HK-2 (cell line): ENCODE data around the gene DDX24.

Experiments
- DNase-seq: peaks from one replicate; pipeline ENCODE4 v3.0.0-alpha.2; 2018; ENCODE audit not compliant: unreplicated experiment

The DDX24 gene

DNA sequence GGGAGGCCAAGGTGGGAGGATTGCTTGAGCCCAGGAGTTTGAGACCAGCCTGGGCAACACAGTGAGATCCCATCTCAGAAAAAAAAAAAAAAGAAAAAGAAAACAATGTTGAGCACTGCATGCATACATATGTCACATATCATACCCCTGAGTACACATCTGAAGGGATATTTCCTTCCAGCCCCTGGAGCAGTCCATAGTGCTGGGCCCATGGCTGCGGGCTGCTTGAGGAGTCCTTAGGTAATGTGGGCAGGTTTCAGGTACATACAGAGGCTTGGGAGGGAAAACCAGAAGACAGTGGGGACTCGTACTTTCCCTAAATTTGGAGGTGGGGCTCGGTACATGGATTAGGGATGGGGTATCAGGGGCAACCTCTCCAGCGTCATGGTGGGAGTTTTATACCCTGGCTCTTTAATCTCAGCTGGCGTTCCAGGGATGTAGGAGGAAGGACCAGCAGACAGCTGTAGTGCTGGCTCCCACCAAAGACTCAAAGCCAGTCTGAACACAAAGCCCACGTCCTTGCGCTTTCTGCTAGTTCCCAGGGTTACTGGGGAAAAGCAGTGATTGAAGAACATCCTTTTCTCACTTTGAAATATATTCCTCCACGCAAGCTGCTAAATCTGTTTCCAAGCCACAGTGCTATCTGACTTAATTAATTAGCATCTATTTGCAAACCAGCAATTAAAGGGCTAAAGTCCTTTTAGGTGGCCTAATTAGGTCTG, 49.7 kb downstream of the DDX24 start:
- DNase-seq, result no peak

DNA sequence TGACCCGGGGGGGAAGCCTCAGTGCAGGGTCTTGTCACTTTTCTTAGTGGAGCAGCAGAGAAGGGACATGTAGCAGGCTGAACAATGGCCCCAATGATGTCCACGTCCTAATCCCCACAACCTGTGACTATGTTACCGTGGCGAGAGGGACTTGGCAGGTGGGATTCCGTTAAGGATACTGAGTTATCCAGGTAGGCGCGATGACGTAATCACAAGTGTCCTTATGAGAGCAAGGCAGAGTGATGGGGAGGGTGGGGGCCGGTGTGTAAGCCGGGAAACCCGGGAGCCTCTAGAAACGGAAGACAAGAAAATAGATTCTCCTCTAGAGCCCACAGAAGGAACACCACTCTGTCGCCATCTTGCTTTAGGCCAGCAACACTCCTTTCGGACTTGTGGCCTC, 50.4 kb downstream of the DDX24 start:
- no peak for DNase-seq

DNA sequence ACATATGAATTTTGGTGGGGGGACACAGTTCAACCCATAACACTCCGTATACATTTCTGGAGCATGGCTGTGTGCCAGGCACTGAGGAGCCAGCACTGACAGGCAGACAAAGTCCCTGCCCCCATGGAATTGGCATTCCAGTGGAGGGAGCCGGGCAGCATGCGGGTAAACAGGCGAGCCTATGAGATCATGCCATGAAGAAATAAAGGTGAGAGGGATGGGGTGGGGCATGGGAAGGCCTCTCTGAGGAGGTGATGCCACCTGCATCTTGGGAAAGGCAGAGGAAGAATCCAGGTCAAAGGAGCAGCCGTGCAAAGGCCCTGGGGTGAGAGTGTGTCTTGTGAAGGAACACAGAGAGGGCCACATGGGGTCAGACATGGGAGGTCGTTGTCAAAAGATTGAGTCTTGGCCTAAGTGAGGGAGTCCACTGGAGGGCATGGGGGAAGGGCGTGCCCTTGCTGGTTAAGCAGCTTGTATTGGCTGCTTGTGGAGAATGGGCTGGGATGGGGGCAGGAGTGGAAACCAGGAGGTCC, 51.3 kb downstream of the DDX24 start:
- DNase-seq, result no peak

DNA sequence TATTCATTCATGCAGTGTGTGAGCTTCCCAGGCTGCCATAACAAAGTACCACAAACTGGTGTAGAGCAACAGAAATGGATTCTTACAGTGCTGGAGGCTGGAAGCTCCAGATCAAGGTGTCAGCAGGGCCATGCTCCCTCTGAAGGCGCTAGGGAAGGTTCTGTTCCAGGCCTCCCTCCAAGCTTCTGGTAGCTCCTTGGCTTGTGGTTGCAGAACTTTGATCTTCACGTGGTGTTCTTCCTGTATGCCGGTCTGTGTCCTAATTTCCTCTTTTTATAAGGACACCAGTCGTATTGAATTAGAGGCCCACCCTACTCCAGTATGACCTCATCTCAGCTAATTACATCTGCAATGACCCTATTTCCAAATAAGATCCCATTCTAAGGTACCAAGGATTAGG, 51.7 kb downstream of the DDX24 start:
- DNase-seq, result no peak

DNA sequence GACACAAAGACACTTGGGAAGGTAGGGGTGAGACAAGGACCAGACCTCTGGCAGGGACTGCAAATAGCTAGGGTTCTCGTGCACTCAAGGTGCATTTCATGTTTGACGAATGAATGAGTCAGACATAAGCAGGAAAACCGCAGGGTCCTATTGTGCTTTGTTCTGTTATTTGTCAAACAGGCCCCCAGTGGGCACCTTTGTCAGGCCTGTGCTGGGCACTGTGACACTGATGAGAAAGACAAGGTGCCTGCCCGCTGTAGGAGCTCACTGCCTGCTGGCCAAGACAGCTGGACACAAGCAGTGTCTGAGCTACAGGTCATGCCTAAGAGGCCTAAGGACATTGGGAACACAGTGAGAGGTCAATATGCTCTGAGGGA, 52.6 kb downstream of the DDX24 start:
- no peak for DNase-seq

DNA sequence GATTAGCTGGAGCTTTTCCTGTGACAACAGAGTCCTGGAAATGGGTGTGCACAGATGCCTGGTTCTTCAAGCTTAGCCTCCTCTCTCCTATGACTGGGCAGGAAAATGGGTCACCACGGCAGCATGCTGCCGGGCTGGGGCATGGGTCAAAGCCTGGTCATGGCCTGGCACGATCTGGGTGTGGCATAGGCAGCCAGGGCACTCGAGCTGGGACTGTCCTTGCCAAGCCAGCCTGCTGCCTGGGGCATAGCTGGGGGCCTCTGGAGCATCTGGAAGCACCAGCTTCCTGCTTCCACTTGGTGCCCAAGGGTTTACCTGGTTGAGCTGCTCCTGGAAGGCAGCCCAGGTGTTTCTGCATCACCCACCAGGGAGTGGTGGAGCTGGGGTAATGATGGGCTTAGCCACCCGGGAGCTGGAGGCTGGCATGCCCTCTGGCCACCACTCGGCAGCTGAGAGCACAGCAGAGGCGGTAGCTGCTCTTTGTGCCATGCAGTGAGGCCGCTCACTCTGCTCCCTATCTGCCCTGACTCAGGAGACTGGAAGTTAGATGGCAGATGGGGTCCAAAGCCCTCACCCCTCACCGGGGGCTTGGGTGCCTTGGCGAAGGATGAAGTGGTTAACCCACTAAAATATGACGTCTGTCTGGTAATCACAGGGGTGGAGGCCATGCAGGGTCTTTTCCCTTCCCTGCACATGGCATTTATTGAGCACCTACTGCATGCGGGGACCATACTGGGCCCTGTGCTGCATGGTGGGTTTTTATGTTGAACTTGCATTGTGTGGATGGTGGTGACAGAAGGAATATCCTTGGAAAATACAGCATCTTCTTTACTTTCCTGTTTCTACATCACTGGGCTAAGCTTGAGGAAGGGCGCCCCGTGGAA, 53.2 kb downstream of the DDX24 start:
- no peak for DNase-seq

DNA sequence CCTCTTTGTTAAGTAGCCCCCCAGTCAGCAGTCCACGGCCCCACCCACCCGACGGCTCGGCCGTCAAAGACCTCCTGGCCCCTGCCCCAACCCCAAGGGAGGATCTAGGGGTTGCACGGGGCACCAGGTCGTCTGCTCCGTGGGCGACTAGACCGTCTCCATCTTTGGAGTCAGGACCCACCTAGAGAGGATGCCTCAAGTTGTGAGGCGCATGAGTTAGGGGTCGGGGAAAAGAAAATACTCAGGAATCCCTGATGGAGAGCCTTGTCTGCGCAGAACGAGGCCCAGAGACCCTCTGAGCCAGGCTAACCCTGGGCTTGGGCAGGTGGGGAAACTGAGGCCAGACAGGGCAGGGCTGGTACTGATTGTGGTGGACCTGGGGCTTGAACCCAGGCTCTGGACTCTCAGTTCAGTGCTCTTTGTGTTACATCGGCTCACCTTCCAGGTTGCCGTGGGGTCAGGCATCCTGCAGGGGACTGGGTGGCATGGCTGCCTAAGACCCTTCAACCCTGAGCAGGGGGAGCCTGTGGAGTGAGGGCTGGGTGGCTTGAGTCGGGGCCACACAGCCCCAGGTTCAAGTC, 54.0 kb downstream of the DDX24 start:
- DNase-seq, result no peak

DNA sequence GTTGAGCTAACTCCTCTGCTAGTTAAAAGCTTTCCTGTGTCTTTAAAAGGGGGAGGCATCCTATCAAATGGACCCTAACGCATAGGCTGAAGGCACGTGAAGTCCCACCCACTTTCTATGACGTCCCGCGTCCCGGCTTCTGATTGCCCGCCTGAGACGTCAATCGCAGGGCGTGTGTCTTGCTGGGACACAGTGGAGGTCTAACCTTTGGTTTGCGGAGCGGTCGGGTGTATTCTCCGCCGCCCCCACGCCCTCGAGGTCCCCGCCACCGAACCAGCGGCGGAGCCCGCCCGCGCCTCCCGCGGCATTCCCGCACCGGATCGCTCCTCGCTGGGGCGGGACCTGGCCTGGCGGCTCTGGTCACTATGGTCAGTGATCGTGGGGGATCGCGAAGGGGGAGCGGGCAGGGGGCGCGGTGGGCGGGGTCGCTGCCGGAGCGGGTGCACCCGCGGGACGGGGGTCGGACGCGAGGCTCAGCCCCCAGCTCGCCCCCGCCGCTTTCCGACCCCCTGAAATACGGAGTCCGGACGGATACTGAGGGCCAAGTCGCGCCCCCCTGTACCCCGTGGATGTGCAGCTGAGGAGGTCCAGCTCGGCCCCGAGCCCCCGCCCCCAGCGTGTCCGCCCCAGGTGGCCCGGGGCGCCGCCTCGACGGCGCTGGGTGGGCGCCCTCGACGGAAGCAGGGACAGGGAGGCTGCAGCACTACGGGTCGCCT, 54.7 kb downstream of the DDX24 start, which contains the start of gene OTUB2:
TSS of gene OTUB2 (plus strand) at position 168 of the 716 bp plus-strand sequence. CDS start at position 366, 198 bp downstream.
- peak; percentile 99 for DNase-seq

DNA sequence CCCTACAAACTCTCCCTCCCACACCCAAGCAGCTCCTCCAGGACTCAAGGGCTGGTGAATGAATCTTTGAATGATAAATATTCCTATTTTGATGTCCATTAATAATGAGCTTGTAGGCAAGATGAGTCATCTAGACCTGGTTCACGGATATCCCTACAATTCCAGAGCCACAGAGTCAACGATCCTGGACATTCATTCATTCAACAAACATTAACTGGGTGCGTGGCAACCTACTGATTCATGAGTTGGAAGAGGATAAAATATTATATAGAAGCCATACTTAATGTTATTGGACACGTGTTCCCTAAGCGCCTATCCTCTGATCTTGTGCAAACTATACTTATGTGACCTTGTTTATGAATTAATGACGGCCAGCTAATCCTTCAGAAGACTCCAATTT, 55.3 kb downstream of the DDX24 start:
- peak; percentile 48 for DNase-seq

DNA sequence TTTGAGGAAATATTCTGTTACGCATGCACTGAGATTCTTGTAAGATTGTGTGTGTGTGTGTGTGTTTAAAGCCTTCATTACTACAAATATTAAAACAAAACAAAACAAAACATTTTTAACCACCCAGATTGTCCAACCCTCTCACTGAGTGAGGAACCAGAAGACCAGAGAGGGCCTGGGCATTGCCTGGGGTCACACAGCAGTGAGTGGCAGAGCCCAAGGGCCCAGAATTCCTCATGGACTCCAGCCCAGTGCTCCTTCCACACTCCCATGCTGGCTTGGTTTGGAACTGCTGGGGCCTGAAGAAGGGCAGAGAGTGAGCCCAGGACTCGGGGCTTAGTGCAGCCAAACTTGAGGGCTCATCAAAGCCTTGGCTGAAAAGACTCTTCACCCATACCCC, 56.5 kb downstream of the DDX24 start:
- DNase-seq, result no peak

DNA sequence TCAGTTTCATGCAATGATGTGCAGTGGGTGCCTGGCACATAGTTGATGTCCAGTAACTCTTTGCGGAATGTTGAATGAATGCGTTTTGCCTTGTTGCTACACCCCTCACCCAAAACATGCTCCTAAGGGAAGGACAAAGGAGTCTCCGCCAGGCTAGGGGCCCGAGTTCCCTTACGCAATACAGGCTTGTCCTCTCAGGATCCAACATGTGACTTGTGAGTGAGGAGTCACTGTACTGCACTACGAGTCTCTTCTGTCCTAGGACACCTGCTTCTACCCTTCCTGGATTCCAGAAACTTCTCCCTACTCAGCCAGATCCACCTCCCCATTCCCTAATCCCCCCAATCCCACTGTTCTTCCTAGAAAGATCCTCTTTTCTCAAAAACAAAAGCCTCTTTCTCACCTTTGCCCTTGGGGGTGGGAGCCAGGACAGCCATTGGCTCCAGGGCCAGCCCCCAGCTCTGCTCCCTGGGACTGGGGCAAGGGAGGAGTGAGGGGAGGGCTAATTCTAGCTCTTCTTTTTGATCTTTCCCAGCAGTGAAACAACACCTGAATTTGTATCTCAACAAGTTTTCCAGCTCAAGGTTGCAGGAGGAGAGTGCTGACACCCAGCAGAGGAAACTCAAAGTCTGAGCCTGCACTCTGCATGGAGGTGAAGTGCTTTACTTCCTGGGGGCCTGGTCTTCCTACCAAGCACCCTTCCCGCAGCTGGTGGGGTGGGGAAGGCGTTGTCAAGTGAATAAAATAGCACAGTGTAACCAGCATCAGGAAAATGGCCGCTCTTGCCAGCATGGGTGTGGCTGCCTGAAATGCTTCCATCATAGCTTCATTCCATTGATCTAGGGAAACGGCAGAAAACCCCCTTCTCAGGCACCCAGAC, 58.2 kb downstream of the DDX24 start:
- DNase-seq, result no peak

DNA sequence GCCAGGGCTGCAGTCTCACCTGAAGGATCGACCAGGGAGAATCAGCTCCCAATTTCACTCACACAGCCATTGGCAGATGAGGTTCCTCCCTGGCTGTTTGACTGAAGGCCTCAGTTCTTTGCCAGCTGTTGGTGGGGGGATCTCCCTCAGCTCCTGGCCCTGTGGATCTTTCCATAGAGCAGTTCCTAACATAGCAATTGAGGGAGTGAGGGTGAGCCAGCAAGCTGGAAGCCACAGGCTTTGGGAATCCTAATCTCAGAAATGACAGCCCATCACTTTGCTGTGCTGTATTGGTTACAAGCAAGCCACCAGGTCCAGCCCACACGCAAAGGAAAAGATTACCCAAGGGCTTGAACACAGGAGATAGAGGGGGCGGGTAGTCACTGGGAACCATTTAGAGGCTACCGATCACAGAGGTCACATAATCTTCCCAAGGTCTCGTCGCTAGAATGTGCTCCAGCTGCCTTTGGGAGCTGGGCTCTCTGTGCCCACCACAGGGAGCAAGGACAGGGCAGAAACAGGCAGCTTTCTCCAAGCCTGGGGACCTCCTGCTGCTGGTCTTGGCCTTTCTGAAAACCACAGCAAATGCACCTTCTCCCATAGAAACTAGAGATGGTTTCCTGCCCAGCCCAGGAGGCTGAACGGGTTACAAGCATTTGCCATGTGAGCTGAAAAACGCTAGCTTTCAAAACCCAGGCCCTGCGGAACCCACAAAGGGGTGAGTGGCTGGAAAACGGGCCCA, 59.4 kb downstream of the DDX24 start:
- DNase-seq, result no peak

DNA sequence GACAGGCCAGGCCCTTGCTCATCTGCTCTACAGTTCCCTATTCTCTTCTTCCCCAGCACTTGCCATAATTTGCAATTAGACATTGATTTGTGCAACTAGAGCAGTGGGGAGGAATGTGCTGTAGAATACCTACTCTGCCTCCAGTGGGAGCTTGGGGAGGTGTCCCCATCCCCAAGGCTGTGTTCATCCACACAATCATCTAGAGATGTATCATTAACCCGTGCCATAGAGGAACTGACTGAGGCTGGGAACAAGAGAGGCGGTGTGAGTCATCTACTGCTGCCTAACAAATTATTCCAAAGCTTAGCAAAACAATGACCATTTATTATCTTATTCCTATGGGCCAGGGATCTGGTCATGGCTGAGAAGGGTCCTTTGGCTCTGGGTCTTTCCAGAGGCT, 60.0 kb downstream of the DDX24 start:
- DNase-seq, result peak; percentile 53

DNA sequence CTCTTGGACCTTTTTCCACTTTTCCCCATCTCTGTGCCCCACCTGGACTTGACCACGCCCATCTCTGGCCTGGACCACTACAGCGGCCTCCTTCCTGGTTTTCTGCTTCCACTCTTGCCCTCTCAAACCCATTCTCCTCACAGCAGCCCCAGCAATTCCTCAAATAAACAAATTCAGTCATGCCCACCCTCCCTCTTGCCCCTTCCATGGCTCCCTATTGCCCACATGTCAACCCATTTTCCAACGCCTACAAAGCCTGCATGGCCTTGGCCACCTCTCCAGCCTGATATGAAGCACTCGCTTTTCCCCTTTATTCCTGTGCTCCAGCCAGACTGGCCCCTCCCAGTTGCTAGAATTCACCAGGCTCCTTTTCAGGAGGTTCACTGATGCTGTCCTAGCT, 60.7 kb downstream of the DDX24 start:
- DNase-seq, result no peak

DNA sequence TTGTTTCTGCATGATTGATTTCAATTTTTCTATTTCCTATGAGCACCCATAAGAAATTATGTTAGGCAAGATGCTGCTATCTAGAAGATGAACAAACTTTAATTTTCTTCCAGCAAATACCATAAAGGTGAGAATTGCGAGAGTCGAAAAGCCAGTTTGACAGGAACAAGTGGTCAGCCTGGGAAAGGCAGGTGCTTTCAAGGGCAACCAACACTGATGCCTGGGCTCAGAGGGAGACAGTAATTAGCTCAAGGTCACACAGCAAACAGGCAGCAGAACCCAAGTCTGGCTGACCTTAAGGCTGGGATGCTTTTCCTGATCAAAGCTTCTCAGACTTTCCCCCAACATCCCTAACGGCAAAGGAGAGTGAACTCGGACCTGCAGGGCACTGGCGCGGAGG, 61.7 kb downstream of the DDX24 start:
- DNase-seq, result no peak

DNA sequence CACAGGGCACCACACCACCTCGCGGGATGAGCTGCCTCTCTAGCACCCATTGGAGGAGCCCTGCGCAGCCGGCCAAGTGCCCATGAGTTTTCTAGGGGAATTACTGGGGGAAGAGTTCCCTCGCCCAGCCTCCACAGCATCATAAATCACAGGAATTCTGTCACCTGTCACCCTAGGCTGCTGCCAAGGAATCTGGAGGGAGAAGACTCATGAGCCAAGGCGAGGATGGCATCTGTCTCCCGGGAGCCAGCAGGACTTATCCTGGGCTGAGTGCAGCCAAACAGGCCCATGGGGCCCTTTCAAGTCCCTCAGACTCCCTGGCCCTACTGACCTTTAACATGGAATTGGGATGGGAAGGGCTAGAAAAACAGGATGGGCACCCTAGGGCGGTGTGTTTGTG, 62.7 kb downstream of the DDX24 start:
- no peak for DNase-seq

DNA sequence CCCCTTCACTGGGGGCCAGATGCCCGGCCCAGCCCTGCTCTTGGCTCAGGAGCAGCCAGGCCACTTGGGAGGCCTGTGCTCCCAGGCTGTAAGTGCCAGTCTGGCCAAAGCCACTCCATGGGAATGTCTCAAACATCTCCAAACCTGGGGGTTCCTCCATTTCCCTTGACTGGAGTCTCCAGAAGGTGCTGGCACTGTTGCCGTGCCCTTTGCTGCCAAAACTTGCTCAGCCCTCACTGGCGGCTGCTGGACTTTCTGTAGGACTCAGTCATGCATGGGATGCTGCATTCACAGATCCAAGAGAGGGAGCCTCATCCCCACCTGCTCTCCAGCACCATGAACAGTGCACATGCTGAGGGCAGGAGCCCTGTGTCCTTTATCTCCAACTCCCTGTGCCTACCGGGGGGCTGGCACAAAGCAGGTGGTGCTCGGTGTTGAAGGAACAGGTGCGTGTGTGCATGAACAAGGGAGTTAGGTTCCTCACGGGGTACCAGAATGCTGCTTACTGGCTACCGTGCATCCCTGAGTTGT, 64.5 kb downstream of the DDX24 start:
- no peak for DNase-seq

DNA sequence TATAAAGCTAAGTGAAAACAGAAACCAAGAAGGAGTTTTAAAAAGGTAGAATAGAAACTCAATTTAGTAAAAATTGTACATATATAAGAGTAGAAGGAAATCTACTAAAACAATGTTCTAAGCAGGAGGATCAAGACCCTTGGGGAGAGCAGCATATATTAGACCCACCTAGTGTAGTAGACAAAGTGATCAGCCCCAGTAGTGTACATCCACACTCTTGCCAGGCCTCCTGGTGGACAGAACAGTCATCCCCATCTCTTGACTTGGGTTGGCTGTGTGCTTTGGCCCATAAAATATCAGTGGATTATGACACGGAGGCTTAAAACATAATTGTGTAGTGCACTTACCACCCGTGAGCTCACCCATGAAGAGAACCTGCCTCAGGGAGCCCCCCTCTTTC, 65.8 kb downstream of the DDX24 start:
- DNase-seq, result no peak

DNA sequence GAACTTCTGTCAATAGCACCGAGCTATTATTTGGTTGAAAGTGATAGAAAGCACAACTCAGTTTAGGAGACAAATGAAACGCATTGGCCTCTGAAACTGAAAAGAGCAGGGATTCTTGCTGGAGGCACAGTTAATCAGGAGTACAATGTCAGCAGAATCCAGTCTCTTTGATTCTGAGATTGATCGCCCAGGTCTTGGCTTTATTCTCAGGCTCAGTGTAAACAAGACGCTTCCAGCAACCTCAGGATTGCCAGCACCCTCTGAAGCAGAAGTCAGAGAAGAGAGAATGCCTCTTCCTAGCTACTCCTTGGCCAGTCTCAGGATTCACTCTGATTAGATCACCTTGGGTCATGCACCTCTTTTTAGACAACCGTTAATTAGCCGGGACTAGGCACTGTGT, 66.6 kb downstream of the DDX24 start:
- no peak for DNase-seq

DNA sequence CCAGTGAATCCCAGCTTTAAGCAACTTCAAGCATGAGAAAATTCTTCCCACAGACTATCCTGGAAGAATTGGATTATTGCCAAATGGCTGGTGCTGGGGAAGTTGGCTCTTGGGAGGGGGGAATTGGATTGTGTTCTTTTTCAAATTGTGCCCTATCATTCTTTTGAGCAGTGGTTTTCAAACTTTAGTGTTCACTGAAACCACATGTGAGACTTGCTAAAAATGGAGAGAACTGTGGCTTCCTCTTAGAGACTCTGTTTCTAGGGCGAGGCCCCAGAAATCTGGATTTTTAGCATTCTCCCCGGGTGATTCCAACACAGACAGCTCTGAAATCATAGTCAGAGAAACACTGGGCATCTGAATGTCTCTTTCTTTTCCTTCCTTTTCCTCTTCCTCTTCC, 69.2 kb downstream of the DDX24 start:
- DNase-seq, result no peak
